HK-2 (cell line): ENCODE results near the gene RNPS1.

Experiments used
- DNase-seq: peaks from one replicate; pipeline ENCODE4 v3.0.0-alpha.2; 2018; ENCODE audit not compliant: unreplicated experiment

Gene RNPS1

DNA sequence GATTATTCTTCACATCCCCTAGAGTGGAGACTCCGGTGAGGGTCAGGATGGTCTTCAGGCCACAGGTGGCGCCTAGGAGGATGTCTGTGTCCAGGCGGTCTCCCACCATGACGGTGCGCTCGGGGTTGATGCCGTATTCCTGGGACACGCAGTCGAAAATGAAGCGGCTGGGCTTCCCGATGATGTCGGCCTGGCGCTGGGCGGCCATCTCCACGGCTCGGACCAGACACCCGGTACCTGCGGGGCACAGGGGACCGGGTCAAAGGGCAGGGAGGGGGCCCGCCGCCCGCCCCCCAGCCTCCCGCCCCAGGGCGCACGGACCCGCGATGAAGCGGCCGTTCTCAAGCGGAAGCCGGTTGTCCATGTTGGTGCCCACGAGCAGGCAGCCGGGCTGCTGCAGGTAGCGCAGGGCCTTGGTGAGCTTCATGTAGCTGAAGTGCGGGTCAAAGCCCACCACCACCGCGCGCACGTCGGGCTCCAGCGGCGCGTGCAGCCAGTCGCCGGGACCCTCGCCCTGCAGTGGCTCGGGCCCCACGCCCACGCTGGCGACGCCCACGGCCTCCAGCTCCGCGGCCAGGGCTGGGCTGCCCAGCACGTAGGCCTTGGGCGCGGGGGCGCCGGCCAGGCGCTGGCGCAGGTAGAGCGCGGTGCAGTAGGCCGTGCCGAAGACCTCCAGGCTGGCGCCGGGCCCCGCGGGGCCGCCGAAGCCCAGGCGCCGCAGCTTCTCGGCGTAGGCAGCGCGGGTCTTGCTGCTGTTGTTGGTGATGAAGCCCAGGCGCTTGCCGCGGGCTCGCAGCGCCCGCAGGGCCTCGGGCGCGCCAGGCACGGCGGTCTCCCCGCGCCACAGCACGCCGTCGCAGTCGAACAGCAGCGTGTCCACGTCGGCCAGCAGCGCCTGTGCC, 53.9 kb downstream of the RNPS1 start:
- no peak for DNase-seq

DNA sequence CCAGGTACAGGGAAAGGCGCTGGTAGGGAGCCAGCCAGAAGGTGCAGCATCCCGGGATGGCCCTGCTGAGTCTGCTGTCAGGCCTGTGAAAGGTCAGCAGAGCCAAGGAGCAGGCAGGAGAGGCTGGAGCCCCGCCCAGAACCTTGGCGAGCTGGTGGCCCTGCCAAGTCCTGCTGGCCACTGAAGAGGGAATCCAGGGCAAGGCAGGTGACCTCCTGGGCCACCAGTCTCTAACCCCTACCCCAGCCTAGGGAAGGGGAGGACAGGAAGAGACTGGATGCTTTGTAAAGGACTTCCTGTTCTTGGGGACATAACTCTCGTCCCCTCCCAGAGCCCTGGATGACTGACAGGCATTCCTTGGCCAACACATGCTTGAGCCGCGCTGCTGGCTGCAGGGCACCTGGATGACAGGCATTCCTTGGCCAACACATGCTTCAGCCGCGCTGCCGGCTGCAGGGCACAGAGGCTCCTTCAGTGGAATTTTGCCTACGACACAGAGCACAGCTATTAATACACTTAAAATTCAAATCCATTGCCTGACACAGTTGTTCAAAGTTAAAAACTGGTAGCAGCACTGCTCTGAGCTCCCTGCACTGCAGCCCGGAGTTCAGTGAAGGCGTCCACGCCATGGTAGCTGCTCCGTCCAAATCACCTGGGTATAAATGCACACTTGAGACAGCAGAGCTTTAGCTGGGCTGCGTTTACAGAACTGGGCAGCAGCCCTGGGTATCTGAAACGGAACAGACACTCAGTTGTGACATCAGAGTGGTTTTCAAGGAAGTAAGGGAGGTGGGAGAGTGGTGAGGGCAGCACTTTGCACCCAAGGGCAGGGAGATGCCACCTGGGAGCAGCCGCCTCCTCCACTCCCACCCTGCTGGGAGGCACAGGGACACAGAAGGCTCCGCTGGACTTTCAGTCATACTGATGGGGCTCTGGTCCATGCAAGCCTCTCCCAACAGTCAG, 55.3 kb downstream of the RNPS1 start:
- DNase-seq = no peak

DNA sequence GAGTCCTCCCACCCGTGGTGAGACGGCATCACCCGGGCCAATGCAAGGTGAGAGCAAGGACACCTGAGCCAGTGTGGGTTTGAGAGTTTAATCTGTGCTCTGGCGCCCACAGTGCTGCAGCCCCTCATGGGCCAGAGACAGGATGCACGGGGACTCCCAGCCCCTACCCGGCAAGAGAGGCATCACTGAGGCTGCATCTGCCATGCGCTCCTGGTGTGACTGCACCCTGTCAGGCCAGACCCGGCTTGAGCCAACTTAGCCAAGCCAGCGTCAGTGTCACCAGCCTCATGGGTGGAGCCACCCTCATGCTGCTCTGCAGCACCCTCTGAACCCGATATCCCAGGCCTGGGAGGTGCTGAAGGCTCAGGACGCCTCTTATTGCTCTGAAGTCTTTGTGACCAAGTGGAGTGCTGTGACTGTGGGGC, 56.0 kb downstream of the RNPS1 start:
- no peak for DNase-seq

DNA sequence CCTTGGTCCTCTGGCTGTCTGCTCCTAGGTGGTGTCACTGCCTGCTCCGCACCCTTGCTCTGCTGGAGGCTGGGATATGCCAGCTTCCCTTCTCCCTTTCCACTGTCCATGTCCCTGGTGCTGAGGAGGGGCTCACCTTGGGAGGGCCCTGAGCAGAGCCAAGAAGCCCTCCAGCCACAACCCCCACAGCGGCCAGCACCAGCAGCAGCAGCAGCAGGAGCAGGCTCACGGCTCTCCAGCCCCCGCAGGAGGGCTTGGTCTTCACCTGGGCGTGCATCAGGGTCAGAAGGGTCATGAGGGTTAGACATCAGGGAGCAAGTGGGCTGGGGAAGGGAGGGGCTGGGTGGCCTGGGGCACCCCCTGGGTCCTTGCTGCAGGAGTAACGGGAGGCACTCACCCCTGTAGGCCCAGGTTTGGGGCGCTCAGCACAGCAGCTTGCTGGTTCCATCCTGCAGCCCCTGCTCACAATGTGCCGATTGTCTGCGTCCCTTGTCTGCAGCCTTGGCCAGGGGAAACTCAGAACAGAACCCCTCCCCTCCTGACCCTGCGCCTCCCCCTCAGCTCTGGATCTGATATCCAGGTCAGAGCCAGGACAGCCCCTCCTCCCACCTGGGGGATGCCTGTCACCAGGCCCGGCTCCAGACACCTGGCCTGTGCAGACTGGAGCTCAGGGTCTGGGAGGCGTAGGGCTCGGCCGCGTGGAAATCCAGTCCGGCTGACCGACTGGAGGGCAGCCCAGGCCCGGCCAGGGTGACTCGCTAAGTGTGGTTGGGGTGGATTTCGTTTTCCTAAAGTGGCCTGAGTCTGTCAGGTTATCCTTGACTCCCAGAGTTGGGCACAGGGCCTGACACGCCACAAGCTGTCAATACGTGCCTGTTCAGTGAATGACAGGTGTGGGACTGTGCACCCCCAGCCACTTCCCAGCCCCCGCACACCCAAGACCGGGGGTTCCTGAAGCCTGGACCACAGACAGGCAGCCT, 57.2 kb downstream of the RNPS1 start, which contains the start of gene BRICD5:
Gene BRICD5, minus strand, starts transcription at position 478 of the 980 bp plus-strand sequence. Its CDS starts 30 bp downstream, at position 448.
- no peak for DNase-seq

DNA sequence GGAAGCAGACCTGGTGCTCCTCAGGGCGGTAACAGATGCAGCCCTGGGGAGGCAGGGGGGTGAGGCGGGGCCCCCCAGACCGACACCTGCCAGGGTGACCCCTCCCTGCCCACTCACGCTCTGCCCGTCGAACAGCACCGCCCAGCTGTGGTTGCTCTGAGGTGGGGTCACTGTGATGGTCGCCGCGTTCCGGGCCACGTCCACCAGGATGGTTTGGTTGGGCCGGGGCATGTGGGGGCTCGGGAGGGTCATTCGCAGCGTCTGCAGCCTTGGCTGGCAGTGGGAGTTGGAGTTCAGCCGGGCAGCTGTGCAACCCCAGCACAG, 58.0 kb downstream of the RNPS1 start:
- DNase-seq = no peak

DNA sequence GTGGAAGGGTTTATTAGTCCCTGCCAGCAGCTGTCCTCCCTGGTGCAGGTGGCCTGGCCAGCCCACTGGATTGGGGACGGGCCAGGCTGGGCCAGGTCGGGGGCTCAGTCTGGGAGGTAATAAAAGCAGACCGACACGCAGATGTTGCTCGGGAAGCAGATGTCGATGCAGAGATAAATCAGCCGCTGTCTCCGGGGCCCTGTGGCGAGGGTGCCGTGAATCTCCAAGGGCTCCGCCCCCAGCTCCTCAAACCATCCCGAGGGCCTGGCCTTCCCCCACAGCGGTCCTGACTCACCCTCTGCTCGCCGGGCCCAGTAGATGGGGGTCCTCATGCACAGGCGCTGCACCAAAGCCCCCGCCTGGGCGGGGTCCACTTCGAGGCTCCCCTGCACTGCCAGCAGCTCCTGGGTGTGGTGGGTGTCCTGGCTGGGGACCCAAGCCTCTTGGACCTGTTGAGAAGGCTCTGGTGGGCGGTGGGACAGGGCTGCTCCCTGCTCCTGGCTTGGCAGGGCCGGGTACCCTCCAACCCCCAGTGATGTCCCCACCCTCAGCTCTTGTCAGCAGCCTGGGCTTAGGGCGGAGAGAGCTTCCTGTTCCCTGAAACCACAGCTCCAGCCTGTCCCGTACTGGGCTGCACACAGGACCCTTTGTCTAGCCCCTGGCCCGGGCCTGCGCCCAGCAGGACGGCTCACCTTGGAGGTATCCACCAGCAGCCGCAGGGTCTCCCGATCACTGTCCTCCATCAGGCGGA, 58.5 kb downstream of the RNPS1 start:
- DNase-seq = no peak

DNA sequence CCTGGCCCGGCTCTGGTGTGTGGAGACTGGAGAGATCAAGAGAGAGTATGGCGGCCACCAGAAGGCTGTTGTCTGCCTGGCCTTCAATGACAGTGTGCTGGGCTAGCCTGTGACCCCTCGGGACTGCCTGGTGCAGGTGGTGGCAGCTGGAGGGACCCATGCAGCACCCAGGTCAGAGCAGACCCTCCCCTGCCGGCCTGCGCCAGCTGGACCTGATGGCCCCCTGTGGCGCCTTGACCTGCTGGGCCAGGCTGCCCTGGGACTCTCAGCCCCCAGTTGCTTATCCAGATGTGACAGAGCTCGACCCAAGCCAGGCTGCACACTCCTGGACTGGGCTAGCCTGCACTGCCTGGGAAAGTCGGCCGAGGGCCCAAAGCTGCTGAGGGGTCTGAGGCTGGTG, 59.2 kb downstream of the RNPS1 start:
- no peak for DNase-seq

DNA sequence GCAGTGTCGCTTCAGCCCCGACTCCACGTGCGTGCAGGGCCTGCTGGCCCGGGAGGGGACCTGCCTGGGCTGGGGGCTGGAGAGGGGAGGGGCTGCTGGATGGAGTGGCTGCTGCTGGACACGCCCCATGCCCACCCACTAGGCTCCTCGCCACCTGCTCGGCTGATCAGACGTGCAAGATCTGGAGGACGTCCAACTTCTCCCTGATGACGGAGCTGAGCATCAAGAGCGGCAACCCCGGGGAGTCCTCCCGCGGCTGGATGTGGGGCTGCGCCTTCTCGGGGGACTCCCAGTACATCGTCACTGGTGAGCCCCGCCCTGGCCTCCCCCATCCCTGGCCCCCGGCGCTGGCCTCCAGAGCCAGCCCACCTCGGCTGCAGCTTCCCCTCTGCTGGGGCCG, 59.6 kb downstream of the RNPS1 start:
- DNase-seq = no peak

DNA sequence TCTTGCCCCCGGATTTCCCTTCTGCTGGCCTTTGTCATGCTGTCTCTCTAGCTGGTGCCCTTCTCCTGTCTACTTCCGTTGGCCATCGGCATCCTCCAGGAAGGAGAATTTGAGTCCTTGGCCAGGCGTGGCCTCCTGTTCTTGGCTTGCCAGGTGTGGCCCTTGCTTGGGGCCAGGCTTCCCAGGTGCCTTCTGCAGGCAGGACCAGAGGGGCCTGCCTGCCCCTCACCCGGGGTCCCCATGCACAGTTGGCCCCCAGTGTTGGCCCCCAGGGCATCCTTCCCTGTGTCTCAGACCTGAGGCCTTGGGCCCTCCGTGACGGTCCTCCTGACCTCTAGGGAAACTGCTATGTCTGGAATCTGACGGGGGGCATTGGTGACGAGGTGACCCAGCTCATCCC, 60.1 kb downstream of the RNPS1 start:
- no peak for DNase-seq

DNA sequence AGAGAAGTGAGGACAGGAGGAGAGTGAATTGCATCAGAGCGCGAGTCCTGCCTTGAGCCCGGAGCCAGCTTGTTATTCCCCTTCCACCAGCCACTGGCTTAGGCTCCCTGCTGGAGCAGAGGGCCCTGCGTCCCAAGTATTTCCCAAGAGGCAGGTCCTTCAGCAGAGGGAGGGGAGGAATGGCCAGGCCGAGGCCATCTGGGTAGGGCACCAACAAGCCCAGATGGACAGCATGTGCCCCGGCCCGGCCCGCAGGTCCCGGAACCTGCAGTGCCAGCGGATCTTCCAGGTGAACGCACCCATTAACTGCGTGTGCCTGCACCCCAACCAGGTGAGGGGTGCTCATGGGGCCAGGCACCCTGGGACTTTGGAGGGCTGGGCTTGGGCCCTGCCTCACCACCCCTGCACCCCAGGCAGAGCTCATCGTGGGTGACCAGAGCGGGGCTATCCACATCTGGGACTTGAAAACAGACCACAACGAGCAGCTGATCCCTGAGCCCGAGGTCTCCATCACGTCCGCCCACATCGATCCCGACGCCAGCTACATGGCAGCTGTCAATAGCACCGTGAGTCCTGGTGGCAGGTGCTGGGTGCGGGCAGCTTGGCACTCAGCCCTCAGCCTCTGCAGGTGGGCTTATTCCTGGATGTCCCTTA, 61.0 kb downstream of the RNPS1 start:
- DNase-seq = no peak

DNA sequence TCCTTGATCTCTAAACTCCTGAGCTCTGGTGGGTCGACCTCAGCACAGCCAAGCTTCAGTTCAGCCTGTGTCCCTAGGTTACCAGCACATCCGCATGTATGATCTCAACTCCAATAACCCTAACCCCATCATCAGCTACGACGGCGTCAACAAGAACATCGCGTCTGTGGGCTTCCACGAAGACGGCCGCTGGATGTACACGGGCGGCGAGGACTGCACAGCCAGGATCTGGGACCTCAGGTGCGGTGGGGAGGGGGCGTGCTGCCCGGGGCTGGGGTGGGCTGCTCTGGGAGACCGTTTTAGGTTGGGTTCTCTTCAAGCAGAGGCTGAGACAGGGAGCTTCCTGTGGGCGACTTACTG, 61.5 kb downstream of the RNPS1 start:
- DNase-seq = no peak

DNA sequence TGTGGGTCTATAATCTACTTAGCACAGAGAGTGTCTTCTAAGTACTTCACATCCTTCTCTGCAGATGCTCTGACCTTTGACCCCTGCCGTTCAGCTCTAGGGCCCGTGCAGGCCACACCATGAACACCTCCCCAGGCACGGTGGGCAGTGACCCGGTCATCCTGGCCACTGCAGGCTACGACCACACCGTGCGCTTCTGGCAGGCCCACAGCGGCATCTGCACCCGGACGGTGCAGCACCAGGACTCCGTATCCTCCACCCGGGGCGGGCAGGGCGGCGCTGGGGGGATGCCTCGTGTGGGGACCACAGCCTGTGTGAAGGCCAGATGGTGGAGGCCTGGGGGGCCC, 62.0 kb downstream of the RNPS1 start:
- no peak for DNase-seq

DNA sequence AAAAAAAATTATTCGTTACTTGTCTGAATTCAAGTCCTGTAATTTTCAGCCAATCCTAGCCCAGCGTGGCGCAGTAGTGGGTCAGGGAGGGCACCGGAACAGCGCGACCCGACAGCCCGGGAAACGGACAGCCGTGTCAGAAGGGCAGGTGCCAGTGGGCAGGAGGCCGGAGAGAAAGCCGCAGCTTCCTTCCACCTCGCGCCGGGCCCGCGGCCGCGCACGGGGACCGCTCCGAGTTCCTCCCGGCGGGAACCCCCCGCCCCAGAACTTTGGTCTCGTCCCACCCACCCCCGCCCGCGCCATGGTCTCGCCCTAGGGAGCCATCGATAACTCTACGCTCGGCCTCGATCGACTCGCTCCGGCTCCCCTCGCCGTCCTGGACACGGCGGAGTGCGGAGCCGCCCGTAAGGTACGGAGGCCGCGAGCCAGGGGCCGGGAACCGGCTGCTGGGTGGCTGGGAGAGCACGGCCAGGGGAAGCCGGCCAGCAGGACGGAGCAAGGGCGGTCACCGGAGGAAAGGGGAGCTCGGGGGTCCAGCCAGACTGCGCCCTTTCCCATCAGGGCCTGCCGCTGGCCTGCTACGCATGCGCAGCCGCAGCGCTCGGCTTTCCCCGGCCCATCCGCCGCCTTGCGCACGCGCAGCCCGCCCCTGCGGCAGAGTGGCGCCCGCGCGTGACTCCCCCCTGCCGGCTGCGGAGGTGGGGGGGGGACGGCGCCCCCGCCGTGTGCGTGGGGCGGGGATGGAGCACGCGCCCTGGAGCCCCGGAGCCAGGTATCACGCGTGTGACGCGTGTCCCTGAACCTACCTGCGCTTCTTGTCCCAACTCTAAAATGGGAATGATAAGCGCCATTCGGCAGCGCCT, 62.6 kb downstream of the RNPS1 start, which contains the start of gene MLST8:
Gene MLST8, plus strand, starts transcription at position 351 of the 863 bp plus-strand sequence. CDS start 632 bp downstream, outside the sequence.
- peak; percentile 81 for DNase-seq

DNA sequence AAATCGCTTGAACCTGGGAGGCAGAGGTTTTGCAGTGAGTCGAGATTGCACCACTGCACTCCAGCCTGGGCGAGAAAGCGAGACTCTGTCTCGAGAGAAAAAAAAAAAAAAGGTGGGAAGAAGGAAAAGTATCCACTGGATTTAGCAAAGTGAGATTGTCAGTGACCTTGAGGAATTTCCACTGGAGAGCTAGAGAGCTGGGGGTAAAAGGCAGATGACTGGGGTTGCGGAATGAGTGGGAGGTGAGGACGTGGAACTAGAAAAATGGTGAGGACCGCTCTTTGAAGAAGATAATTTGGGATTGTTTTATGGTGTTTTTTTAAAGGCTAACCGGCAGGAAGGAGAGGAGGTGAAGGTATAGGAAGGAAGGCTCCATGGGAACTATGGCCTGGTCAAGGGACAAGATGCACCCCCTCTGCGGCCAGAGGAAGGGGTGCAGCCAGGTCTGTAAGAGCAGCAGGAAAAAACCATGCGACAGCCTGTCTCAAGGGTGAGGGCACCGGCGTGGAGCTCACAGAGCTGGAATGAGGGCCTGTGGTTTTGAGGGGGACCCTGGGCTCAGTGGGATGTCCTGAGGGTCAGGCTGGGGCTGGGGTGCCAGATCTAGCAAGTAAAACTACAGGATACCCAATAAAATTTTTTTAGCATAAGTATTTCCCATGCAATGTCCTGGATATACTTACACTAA, 63.4 kb downstream of the RNPS1 start:
- DNase-seq = no peak
